GM18909 (cell line): ENCODE results near the gene CCNYL1.
"Not testable (repeated sequence)": the region's sequence is repeated elsewhere in the genome, so short reads cannot be mapped to it uniquely, and the experiment has no call there.

ENCODE experiments used
- ATAC-seq: cut with Tn5 transposase; IDR thresholded peaks from one replicate; pipeline ENCODE4 v1.9.1; 2021; ENCODE audit warnings: mild to moderate bottlenecking; ENCODE audit not compliant: unreplicated experiment, poor library complexity

CCNYL1 gene

GRCh38 chr2:207695293-207695692 lies 16.1 kb upstream of the CCNYL1 start:
- no peak for ATAC-seq

- ATAC-seq, result not testable (repeated sequence)
Measured at GRCh38 chr2:207696911-207697310, 14.5 kb upstream of the CCNYL1 start.

- no peak for ATAC-seq
Measured at GRCh38 chr2:207697411-207697810, 14.0 kb upstream of the CCNYL1 start.

- no peak for ATAC-seq
Measured at GRCh38 chr2:207698301-207698700, 13.1 kb upstream of the CCNYL1 start.

- ATAC-seq, result no peak
Measured at GRCh38 chr2:207704078-207704477, 7.4 kb upstream of the CCNYL1 start.

- ATAC-seq, result no peak
Measured at GRCh38 chr2:207704671-207705070, 6.8 kb upstream of the CCNYL1 start.

GRCh38 chr2:207706936-207707860 lies 4.2 kb upstream of the CCNYL1 start:
- no peak for ATAC-seq

GRCh38 chr2:207711750-207712530 lies 500 bp downstream of the CCNYL1 start:
- ATAC-seq, result peak; percentile 30

- ATAC-seq, result no peak
Measured at GRCh38 chr2:207716056-207716455, 4.6 kb downstream of the CCNYL1 start.

GRCh38 chr2:207718521-207718920 lies 7.1 kb downstream of the CCNYL1 start:
- ATAC-seq, result no peak

GRCh38 chr2:207719008-207719407 lies 7.6 kb downstream of the CCNYL1 start:
- ATAC-seq, result no peak

- not testable (repeated sequence) for ATAC-seq
Measured at GRCh38 chr2:207719655-207720054, 8.2 kb downstream of the CCNYL1 start.

- no peak for ATAC-seq
Measured at GRCh38 chr2:207720517-207721187, 9.2 kb downstream of the CCNYL1 start.

- ATAC-seq, result no peak
Measured at GRCh38 chr2:207722773-207723424, 11.5 kb downstream of the CCNYL1 start.

- ATAC-seq, result not testable (repeated sequence)
Measured at GRCh38 chr2:207723425-207723787, 12.0 kb downstream of the CCNYL1 start.

- peak; percentile 64 for ATAC-seq
Measured at GRCh38 chr2:207724113-207724512, 12.7 kb downstream of the CCNYL1 start.

- peak; percentile 46 for ATAC-seq
Measured at GRCh38 chr2:207725873-207726578, 14.6 kb downstream of the CCNYL1 start.

GRCh38 chr2:207727261-207727660 lies 15.8 kb downstream of the CCNYL1 start:
- ATAC-seq, result no peak

GRCh38 chr2:207729465-207729998 lies 18.1 kb downstream of the CCNYL1 start:
- ATAC-seq, result no peak
